HG02840 (cell line): ENCODE data around the gene CPT1B.
"Not testable (repeated sequence)": the region's sequence is repeated elsewhere in the genome, so short reads cannot be mapped to it uniquely, and the experiment has no call there.

Experiments used
- ATAC-seq: cut with Tn5 transposase; IDR thresholded peaks from one replicate; pipeline ENCODE4 v1.9.1; 2021; ENCODE audit warnings: mild to moderate bottlenecking, moderate library complexity, moderate number of reproducible peaks; ENCODE audit not compliant: unreplicated experiment, low FRiP score

Gene CPT1B

DNA sequence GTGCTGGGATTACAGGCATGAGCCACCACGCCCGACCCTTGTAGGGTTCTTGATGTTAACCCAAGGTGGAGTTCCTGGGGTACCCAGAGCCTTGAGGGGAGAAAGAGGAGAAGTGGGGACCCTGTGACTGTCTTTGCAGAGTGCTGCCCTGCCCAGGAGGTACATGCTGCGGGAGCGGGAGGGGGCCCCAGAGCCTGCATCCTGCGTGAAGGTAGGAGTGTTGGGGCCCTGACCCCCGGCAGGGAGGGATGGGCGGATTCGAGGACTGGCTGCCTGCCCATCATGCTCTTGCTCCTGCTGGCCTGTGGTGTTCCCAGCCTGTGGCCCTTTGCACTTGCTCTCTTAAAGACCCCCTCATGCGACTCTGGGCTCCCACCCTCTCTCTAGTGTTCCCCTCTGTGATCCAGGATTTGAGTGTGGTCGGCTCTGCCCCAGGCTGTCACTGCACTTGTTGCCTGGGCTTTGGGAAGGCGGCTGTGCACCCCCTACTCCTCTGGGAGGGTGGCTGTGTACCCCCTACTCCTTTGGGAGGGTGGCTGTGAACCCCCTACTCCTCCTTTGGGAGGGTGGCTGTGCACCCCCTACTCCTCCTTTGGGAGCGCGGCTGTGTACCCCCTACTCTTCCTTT lies 57.3 kb downstream of the CPT1B start:
- no peak for ATAC-seq

GRCh38 chr22:50520184-50520583 lies 58.0 kb downstream of the CPT1B start:
- not testable (repeated sequence) for ATAC-seq

DNA sequence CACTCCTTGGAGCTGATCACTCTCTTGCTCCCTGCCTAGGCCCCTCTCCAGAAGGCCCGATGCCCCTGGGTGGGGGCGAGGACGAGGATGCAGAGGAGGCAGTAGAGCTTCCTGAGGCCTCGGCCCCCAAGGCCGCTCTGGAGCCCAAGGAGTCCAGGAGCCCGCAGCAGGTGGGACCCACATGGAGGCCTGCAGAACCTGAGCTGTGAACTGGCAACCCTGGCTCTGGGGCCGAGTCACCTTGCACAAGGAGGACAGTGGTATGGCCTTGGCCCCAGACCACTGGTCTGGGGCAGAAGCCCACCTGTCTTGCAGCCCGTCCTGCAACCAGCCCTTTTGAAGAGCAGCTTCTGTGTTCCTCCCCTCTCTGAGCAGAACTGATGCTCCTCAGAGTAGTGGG lies 59.1 kb downstream of the CPT1B start:
- ATAC-seq: no peak
